Left colon (tissue), 2 donors: ENCODE measurements around the gene APOA1. TPM values are rescaled to one million over a fixed set of nuclear protein-coding genes. Genes with fewer than 3 reads are reported as not detected.

Experiments used
- ATAC-seq: fragments of 200-7000 bp; cut with Tn5 transposase; one replicate; pipeline ENCODE4 v1.9.1; 2020; ENCODE audit warnings: mild to moderate bottlenecking, moderate library complexity
- DNase-seq, 2 donors: peaks; one replicate each; pipeline ENCODE4 v3.0.0-alpha.2; 2020
- intact Hi-C, 2 donors: fragments of 100-400 bp; cut with DNase I in 1 of 2; cut with micrococcal nuclease in 1 of 2; formaldehyde crosslinking; loops; one replicate each; pipeline versions ENCODE4 v1.11.2 to v1.14.0; 2022; cut with DNase I, micrococcal nuclease
- total RNA-seq, 2 donors: library from RNA; stranded (reverse); fragmentation: NEBNext Ultra II Directional; extraction: Animal tissue kit (Norgen Biotek cat#: 25700); gene quantifications; one replicate each; pipeline ENCODE4 v1.2.1, GENCODE V29; 2021
- donor health status: DM: no; HTN: no; CAD: no.
- donor health status: DM: yes; HTN: yes; CAD: no.

The APOA1 gene
- total RNA-seq, 2 donors from 2014 or later: not detected

DNA sequence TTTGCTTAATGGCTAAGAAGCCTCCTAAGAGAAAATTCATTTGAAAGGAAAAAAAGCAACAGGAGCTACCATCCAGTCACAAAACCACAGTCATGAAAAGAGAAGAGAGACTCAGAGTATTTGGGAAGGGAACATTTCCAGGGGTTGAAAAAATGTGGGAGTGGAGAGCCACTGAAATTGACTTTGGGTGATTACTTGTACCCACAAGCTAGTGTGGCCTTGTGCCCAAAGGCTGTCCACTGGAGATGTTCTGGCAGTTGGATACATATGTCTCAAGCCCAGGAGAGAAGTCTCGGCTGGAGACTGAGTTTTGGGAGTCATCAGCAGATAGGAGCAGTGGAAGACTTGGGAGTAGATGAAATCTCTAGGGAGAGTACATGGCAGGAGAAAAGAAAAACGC, 42.6 kb downstream of the APOA1 start:
- ATAC-seq: no peak
- intact Hi-C loops: loop anchor here (5.0 to 10.0 kb wide), 2 partner anchors 310 to 312 kb away; no protein-coding TSS in a partner anchor
- DNase-seq: no peak

DNA sequence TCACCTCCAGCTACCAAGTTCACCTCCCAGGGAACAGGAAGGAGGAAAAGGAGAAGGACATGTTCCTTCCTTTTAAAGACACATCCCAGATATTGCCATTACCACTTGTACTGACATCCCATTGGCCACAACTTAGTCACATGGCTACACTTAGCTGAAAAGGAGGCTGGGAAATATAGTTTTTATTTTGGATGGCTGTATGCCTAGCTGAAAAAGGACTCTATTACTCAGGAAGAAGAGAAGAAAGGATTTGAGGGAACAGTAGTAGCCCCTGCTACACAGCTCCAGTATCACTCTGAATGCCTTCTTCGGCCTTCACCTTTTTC, 43.7 kb downstream of the APOA1 start:
- ATAC-seq (peak; percentile 53), DNase-seq (no peak)
- intact Hi-C loops: loop anchor here (5.0 to 10.0 kb wide), 2 partner anchors 311 to 314 kb away; no protein-coding TSS in a partner anchor

DNA sequence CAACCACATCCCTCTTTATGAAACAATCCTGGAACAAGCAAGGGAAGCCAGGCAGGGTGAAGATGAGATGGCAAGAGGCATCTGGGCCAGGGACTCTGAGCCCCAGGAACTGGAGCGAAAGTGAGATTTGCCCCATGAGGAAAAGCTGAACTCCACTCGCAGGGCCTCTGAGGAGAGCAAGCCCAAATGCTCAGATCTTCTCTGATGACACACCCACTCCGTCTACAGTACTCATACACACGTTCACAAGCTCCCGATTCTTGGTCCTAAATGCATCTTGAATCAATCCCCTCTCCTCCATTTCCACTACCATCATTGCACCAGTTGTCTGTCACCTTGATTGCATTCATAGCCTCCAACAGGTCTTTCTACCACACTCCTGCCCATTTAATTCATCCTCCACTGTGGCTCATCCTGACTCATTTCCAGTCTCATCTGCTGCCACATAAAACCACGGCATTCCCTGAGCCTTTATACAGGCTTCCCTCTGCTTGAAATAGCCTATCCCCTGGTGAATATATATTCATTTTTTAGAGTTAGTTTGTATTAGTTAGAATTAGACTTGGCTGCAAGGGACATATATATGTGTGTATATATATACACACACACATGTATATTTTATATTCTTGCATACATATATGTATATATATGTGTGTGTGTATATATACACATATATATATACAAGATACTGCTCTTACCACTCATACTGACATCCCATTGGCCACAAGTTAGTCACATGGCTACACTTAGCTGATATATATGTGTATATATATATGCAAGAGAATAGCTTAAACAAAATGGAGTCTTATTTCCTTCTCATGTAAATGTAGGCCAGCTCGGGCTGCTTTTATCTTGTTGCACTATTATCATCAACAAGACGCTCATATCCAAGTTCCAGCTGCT, 44.3 kb downstream of the APOA1 start:
- intact Hi-C loops: loop anchor here (5.0 to 10.0 kb wide), 2 partner anchors 312 to 314 kb away; no protein-coding TSS in a partner anchor
- DNase-seq (no peak), ATAC-seq (no peak)

DNA sequence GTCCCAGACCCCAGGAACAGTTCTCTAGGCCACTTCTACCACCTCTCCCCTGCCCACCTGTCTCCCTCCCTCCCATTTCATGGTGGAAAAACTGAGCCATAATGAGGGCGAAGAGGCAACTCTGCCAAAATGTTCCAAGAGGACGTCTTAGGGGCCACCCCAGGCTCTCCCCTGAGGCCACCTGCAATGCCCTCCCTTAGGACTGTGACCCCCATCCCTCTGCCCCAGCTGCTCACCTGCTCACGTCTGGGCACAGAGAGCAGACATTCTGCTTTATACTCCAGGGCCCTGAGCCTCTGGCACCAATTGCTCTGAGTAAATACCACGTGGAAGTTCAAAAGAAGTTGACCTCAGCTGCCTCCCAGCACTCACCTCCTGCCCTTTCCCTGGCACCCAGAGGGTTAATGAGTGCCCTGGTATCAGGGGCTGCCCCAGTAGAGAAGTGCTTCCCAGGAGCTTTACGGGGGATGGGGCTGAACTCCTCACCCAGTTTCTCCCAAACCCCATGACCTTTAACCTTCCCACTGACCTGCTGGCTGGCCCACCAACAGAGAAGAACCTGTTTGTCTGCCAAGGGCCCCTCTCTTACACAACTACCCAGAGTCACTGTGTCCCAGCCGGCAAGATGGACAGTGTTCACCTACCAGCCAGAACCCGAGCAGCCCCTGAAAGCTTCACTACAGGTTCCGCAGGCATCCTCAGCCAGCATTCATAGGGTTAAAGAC, 45.1 kb downstream of the APOA1 start:
- DNase-seq (no peak), ATAC-seq (no peak)
- intact Hi-C loops: loop anchor here (5.0 to 10.0 kb wide), 2 partner anchors 312 to 315 kb away; no protein-coding TSS in a partner anchor

DNA sequence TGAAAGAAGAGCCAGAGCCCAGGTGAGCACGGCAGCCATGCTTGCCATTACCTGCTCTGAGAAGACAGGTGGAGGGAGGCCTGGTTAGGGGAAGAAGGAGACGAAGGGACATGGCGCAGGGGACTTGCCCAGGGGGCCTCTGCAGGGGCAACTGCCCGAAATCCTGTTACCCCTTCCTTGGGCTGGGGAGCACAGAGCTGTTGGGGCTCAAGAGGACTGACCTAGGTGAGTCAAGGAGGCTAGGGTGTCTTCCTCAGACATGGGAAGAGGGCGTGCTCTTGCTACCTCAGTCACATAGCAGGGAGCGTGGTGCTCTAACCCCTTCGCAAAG, 45.6 kb downstream of the APOA1 start, which contains the start of gene APOA5:
Gene APOA5, minus strand, starts transcription at position 67 of the 331 bp plus-strand sequence. Its CDS starts 19 bp downstream, at position 48.
- no peak for ATAC-seq
- intact Hi-C loops: loop anchor here (5.0 to 10.0 kb wide), 2 partner anchors 313 to 316 kb away; no protein-coding TSS in a partner anchor
- DNase-seq: no peak

DNA sequence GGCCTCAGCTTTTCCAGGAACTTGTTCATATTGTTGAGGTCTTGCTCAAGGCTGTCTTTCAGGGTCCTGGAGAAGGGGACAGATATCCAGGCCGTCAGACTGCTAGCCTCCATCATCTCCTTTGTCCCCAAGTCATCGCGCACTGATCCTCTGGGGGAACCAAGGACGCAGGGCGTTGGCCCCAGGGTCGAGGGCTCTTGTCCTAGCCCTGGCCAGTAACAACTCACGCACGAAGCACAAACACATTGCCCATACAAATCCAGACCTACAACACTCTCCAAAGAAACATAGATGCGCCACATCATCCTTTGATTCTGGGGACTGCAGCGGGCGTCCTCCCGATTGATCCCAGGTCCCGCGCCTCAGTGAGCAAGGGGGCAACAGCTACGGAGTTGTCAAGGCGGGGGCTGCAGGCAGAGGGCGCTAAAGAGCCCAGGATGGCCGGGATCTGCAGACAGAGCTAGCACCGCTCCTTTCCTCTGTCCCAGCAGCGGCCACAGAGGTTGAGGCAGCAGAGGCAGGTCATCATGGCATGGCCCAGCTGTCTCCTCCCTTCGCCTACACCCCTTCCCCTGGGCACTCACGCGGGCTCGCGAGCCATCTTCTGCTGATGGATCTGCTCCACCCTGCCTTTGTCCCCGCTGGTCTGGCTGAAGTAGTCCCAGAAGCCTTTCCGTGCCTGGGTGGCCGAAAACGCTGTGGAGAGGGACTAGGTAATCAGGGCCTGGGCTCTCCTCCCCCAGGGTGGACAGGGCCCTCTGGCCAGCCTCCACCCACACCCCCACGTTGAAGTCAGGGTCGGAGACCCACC, 46.2 kb downstream of the APOA1 start:
- intact Hi-C loops: loop anchor here (5.0 to 10.0 kb wide), 2 partner anchors 314 to 316 kb away; no protein-coding TSS in a partner anchor
- peak; percentile 51 for ATAC-seq

DNA sequence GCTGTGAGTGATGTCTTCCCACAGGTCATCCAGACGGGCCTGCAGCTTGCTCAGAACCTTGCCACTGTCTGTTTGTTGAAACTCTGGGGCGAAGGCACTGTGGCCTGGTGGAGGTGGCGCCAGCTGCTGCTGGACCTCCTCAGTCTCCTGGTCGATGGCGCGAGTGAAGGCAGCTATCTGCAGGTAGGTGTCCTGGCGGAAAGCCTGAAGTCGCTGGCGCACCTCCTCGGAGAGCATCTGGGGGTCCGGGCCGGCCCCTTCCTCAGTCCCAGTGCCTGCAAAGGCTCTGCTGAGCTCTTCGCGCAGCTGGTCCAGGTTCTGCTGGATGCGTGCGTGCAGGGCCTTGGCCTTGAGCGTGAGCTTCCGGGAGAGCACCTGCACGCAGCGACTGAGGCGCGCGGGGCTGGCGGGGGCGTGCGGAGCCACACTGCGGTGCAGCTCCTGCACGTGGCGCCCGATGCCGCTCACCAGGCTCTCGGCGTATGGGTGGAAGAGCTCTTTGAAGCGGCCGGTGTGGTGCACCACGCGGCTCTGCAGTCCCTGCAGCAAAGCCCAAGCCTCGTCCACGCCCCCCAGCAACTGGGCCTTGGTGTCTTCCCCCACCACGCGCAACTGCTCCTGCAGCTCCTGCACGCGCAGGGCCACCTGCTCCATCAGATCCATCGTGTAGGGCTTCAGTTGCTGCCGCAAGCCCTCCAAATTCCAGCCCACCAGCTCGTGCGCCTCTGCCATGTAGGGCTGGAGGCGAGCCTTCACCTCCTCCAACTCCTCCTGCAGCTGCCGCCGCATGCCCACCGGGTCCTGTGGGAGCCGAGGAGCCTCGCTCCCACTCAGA, 47.0 kb downstream of the APOA1 start:
- ATAC-seq: no peak
- intact Hi-C loops: loop anchor here (5.0 to 10.0 kb wide), 2 partner anchors 314 to 317 kb away; no protein-coding TSS in a partner anchor
- peak in 1 of 2 donors; percentile 8 for DNase-seq

More for the DNA sequence above, 46.2 kb downstream of the APOA1 start:
- DNase-seq: peak; percentile 58 to 82

DNA sequence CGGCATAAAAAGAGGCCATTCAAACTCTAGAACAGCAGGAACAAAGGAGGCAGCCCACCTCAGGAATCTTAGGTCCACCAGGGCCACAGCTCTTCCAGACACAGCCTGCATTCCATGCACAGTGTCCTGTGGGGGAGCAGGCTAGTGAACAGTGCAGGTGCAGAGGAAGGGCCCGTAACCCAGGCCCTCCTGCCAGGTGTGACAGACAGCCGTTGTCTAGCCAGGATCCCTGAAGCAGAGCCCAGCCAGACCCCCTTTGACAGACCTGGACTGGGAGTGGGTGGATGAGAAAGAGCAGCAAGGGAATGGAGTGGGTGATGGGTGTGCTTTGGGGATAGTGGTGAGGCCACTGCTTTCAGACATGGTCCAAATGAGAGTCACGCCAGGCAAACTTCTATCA, 48.4 kb downstream of the APOA1 start:
- intact Hi-C loops: no loop called here
- ATAC-seq: no peak
- no peak for DNase-seq

DNA sequence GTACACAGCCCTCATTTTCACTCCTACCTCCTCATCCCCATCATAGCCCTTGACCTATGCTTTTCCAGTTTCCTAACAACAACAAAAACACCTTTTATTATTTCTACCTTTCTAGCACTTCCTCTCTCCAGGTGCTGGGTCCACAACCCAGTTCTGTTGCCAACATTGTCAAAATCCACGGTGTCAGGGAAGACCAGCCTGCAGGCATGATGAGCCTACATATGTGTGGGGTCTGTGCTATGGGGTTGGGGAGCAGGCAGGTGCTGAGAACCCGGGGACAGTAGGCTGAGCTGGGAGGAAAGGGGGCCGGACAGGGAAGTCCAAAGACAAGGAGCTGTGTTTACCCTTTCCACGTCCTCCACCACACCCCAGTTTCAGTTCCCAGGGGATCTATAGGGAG, 48.9 kb downstream of the APOA1 start:
- intact Hi-C loops: no loop called here
- ATAC-seq: no peak
- DNase-seq: peak in 1 of 2 donors; percentile 10

DNA sequence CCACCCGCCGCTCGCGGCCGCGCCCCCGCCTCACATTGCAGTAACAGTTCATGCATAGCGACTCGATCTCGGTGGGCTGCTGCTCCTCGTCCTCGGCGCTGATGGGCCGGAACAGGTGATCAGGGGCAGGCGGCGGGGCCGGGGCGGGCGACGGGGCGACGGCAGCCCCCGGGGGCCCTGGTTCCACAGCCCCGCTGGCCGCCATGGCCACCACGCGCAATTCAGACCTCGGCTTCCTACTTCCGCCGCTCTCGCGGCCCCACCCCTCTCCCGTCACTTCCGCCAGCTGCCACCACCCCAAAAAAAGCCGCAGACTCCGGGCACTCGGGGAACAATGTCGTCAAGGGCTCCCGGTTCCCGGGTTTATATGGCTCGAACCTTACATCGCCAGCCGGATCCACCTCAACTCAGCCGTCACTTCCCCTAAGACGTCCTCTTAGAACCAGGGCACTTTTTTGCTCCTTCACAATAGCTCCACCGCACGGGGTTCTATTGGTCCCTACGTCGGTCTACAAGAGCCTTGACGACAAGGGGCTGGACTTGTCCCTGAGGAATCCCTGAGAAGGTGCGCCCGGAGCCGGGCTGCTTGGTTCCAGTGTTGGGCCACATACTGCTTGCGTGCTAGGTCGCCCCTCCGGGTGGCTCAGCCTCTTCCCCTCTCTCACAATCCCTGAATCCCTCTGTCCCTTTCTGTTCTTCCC, 49.5 kb downstream of the APOA1 start, which contains the start of gene ZPR1:
Gene ZPR1, minus strand, starts transcription at position 238 of the 701 bp plus-strand sequence. Its CDS starts 33 bp downstream, at position 205.
- DNase-seq: peak; percentile 79 to 92
- peak; percentile 90 for ATAC-seq
- intact Hi-C loops: no loop called here

DNA sequence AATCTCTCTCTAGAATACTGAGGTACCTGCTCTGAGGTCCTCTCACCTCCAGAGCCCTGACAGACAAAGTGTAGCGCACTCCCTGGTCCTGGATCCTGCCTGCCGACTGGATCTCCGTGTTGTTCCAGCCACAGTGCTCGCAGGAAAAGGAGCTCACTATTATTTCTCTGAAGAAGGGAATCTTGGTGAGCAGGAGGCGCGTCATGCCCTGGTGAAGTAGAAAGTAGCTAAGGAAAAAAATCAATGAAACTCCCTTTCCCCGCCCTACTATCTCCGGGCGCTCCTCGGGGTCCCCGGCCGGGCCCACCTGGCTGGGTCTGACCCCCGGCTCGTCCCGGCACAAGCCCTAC, 50.0 kb downstream of the APOA1 start:
- ATAC-seq (peak; percentile 18), DNase-seq (no peak)
- intact Hi-C loops: no loop called here

DNA sequence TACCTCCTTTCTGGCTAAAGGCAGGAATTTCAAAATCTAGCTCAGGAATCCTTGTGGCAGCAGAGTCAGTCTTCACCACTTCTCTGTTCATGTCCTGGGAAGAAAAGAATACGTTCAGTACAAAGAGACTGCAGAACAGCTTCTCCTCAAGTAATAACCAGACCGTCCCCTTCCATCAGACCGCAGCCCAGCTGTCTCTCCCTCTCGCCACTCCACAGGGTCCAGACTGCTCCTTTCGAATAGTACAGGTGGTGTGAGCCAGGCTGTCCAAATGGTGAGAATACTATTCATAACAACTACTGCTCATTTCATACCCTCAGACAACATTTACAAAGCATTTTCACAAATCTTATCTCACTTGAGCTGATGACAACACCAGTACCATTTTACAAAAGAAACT, 50.5 kb downstream of the APOA1 start:
- no peak for DNase-seq
- no peak for ATAC-seq
- intact Hi-C loops: no loop called here

DNA sequence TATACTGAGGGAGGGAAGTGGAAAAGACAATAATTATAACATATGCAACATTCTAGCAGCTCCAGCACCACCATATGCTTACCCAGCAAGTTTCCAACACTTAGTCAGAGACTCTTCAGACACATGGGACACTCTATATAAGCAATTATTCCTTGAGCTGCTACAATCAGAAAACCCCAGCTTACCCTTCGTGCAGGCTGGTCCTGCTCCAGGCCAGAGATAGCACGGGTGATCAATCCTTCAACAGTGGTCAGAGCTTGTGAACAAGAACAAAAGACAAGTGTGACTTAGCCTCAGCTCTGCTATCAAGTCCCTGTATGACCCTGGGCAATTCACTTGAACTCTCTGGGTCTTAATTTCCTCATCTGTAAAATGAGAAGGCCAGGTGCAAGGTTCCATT, 51.1 kb downstream of the APOA1 start:
- ATAC-seq (no peak), DNase-seq (no peak)
- intact Hi-C loops: no loop called here
